ENCODE results near the gene ANKRD10. TPM values are rescaled to one million over a fixed set of nuclear protein-coding genes. Genes with fewer than 3 reads are reported as not detected.

ANKRD10 gene
- total and polyA plus RNA-seq, 2 experiments from 2014 or later: 39.9 to 42.7 TPM

- Histone ChIP-seq H4K20me1 (ENCODE audit: insufficient read depth) (no peaks in the 10 kb centered on the region), H3K27ac (no peak overlapping the region)
- in situ Hi-C loops (cut with MboI): loop anchor here (25.0 kb wide), 1 partner anchor 280 kb away; no protein-coding TSS in a partner anchor
Measured at GRCh38 chr13:110932588-110932987, 17.7 kb upstream of the ANKRD10 start.

DNA sequence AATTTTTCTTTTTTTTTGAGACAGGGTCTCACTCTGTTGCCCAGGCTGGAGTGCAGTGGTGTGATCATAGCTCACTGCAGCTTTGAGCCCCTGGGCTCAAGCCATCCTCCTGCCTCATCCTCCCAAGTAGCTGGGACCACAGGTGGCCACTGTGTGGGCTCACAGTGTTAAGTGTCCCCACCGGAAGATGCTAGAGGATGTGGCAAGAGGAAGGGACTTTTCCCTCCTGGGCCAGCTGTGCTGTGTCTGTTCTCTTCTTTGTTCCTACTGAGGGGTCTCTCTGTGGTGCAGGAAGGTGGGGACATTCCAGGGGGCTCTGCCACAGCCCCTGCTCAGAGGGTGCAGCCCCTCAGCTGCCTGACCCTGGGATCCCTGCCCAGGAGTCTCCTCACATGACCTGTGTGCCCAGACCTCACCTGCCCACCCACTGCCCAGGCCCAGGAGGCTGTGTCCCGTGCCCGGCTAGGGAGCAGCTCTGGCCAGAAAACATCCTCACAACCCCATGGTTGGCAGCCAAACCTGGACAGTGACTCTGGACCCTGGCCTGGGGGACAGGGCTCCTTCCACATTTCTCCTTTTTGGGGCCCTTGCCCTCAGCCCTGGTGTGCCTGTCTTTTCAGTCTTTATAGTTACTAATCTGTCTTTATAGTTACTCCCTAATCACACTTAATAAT is 14.4 kb upstream of the ANKRD10 start:
- Histone ChIP-seq H4K20me1 (ENCODE audit: insufficient read depth) (no peaks in the 10 kb centered on the region), H3K27ac (no peak overlapping the region), H3K4me3 (no peak overlapping the region), H3K9ac (no peak overlapping the region), H3K4me1 (ENCODE audit: insufficient read depth) (no peaks in the 10 kb centered on the region), H3K36me3 (ENCODE audit: low read depth) (0 out of 2 replicates have a peak, but pooled peaks cover 4% of the 10 kb centered on the region), H3K4me2 (ENCODE audit: unreplicated experiment) (no peak overlapping the region), H3K79me2 (ENCODE audit: insufficient read depth) (no peaks in the 10 kb centered on the region), H3K9me3 (ENCODE audit: low read depth) (peaks cover 4% of the 10 kb centered on the region), H3F3A (ENCODE audit: insufficient read depth) (no peaks in the 10 kb centered on the region), H2AFZ (no peak overlapping the region), H3K27me3 (replicated peaks; ENCODE audit: insufficient read depth) (no peaks in the 10 kb centered on the region; the same call in 1 of the 2 replicates), H3K9me2 (ENCODE audit: insufficient read depth) (no peaks in the 10 kb centered on the region)
- in situ Hi-C loops (cut with MboI): loop anchor here (25.0 kb wide), 1 partner anchor 283 kb away; no protein-coding TSS in a partner anchor
- 61 to 67% methylated on average over 3 of the region's 3 CpGs for WGBS, 2 experiments (ENCODE audit: low coverage in 1 of 2, low lambda C conversion rate in 2 of 2, missing lambda C conversion rate in 2 of 2)
- TF ChIP-seq EZH2phosphoT487 (IDR thresholded peaks at IDR 0.05; ENCODE audit: insufficient read depth, low read depth): no peak
- TF ChIP-seq EZH2 (IDR thresholded peaks at IDR 0.05; ENCODE audit: insufficient read depth, poor library complexity, severe bottlenecking): no peak
- DNase-seq: no peak

More at GRCh38 chr13:110932588-110932987, 17.7 kb upstream of the ANKRD10 start:
- Histone ChIP-seq H3F3A (ENCODE audit: insufficient read depth) (no peaks in the 10 kb centered on the region), H3K27me3 (replicated peaks; ENCODE audit: insufficient read depth) (no peaks in the 10 kb centered on the region; the same call in 1 of the 2 replicates), H3K36me3 (ENCODE audit: low read depth) (0 out of 2 replicates have a peak, but pooled peaks cover 4% of the 10 kb centered on the region), H3K9ac (no peak overlapping the region), H3K9me3 (ENCODE audit: low read depth) (peaks cover 4% of the 10 kb centered on the region), H3K79me2 (ENCODE audit: insufficient read depth) (no peaks in the 10 kb centered on the region), H2AFZ (no peak overlapping the region), H3K4me1 (ENCODE audit: insufficient read depth) (no peaks in the 10 kb centered on the region), H3K9me2 (ENCODE audit: insufficient read depth) (no peaks in the 10 kb centered on the region), H3K4me2 (ENCODE audit: unreplicated experiment) (no peak overlapping the region), H3K4me3 (no peak overlapping the region)
- TF ChIP-seq EZH2phosphoT487 (IDR thresholded peaks at IDR 0.05; ENCODE audit: insufficient read depth, low read depth): no peak
- no peak for TF ChIP-seq EZH2 (IDR thresholded peaks at IDR 0.05; ENCODE audit: insufficient read depth, poor library complexity, severe bottlenecking)
- 31 to 38% methylated on average over 3 of the region's 3 CpGs for WGBS, 2 experiments (ENCODE audit: low coverage in 1 of 2, low lambda C conversion rate in 2 of 2, missing lambda C conversion rate in 2 of 2)
- DNase-seq: no peak

DNA sequence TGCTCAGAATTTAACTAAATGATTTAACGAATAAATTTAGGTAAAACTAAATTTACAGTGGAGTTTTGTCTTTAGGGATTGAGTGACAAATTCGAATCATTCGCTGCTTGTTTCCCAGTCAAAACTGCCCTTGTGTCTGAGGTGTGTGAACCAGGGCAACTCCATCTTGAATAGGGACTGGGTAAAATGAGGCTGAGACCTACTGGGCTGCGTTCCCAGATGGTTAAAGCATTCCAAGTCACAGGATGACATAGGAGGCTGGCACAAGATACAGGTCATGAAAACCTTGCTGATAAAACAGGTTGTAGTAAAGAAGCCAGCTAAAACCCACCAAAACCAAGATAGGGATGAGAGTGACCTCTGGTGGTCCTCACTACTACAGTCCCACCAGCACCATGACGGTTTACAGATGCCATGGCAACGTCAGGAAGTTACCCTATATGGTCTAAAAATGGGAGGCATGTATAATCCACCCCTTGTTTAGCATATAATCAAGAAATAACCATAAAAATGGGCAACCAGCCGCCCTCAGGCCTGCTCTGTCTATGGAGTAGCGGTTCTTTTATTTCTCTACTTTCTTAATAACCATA is 10.2 kb upstream of the ANKRD10 start:
- no peaks in the 10 kb centered on the region for H3F3A ChIP-seq (ENCODE audit: insufficient read depth)
- H3K36me3 ChIP-seq (ENCODE audit: low read depth): 0 out of 2 replicates have a peak, but pooled peaks cover 4% of the 10 kb centered on the region
- H3K27ac ChIP-seq: no peak overlapping the region
- in situ Hi-C loops (cut with MboI): loop anchor here (25.0 kb wide), 1 partner anchor 287 kb away; no protein-coding TSS in a partner anchor
- H3K4me3 ChIP-seq: no peak overlapping the region
- WGBS, 2 experiments (ENCODE audit: low coverage in 1 of 2, low lambda C conversion rate in 2 of 2, missing lambda C conversion rate in 2 of 2): 81 to 82% methylated on average over 8 of the region's 8 CpGs
- H3K4me2 ChIP-seq (ENCODE audit: unreplicated experiment): no peak overlapping the region
- DNase-seq: no peak
- no peak overlapping the region for H2AFZ ChIP-seq
- H3K9me3 ChIP-seq (ENCODE audit: low read depth): peaks cover 4% of the 10 kb centered on the region
- no peaks in the 10 kb centered on the region for H3K4me1 ChIP-seq (ENCODE audit: insufficient read depth)
- H3K79me2 ChIP-seq (ENCODE audit: insufficient read depth): no peaks in the 10 kb centered on the region
- TF ChIP-seq EZH2phosphoT487 (IDR thresholded peaks at IDR 0.05; ENCODE audit: insufficient read depth, low read depth) (no peak), EZH2 (IDR thresholded peaks at IDR 0.05; ENCODE audit: insufficient read depth, poor library complexity, severe bottlenecking) (no peak)
- no peaks in the 10 kb centered on the region for H3K9me2 ChIP-seq (ENCODE audit: insufficient read depth)
- H3K9ac ChIP-seq: no peak overlapping the region
- peaks cover 12% of the 10 kb centered on the region for H3K27me3 ChIP-seq (replicated peaks; ENCODE audit: insufficient read depth)
- H4K20me1 ChIP-seq (ENCODE audit: insufficient read depth): no peaks in the 10 kb centered on the region

DNA sequence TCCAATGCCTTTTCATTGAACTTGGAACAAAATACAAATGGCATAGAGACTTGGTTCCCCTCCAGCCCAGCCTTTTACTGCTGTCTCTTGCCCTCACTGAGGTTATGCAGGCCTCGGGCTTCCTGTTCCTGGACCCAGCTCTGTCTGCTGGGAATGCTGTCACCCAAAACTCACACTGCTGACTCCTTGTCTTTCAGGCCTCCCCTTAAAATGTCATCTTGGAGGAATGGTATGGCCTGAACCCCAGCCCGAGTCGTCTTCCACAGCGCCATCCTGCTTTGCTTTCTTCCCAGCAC is 9.7 kb upstream of the ANKRD10 start:
- DNase-seq: no peak
- Histone ChIP-seq H3F3A (ENCODE audit: insufficient read depth) (no peaks in the 10 kb centered on the region), H4K20me1 (ENCODE audit: insufficient read depth) (no peaks in the 10 kb centered on the region), H3K9me3 (ENCODE audit: low read depth) (no peaks in the 10 kb centered on the region), H3K4me1 (ENCODE audit: insufficient read depth) (no peaks in the 10 kb centered on the region), H3K9ac (no peak overlapping the region), H2AFZ (no peak overlapping the region), H3K9me2 (ENCODE audit: insufficient read depth) (no peaks in the 10 kb centered on the region), H3K27me3 (replicated peaks; ENCODE audit: insufficient read depth) (peaks cover 12% of the 10 kb centered on the region), H3K4me2 (ENCODE audit: unreplicated experiment) (no peak overlapping the region), H3K4me3 (no peak overlapping the region), H3K36me3 (ENCODE audit: low read depth) (no peaks in the 10 kb centered on the region), H3K79me2 (ENCODE audit: insufficient read depth) (no peaks in the 10 kb centered on the region), H3K27ac (no peak overlapping the region)
- TF ChIP-seq EZH2phosphoT487 (IDR thresholded peaks at IDR 0.05; ENCODE audit: insufficient read depth, low read depth) (no peak), EZH2 (IDR thresholded peaks at IDR 0.05; ENCODE audit: insufficient read depth, poor library complexity, severe bottlenecking) (no peak)
- in situ Hi-C loops (cut with MboI): no loop called here
- 83 to 88% methylated on average over 4 of the region's 4 CpGs for WGBS, 2 experiments (ENCODE audit: low coverage in 1 of 2, low lambda C conversion rate in 2 of 2, missing lambda C conversion rate in 2 of 2)
